IgD-negative memory B cell (primary cell): ENCODE measurements around the gene RASSF4. TPM values are rescaled to one million over a fixed set of nuclear protein-coding genes. Genes with fewer than 3 reads are reported as not detected.

Experiments
- H3K27ac Mint-ChIP-seq, 3 donors: one replicate each; pipeline ENCODE4 v1.8.0; 2020 to 2022; ENCODE audit warnings: mild to moderate bottlenecking in 3 of 3, mixed read lengths in 3 of 3, moderate library complexity in 1 of 3
- H3K27me3 Mint-ChIP-seq: one replicate; pipeline ENCODE4 v1.8.0; 2021; ENCODE audit warnings: mixed read lengths
- H3K36me3 Mint-ChIP-seq: one replicate; pipeline ENCODE4 v1.8.0; 2020; ENCODE audit warnings: mild to moderate bottlenecking, mixed read lengths
- H3K4me1 Mint-ChIP-seq, 3 donors: one replicate each; pipeline ENCODE4 v1.8.0; 2020 to 2022; ENCODE audit warnings: mixed read lengths in 3 of 3, mild to moderate bottlenecking in 1 of 3
- H3K4me3 Mint-ChIP-seq, 4 donors: one replicate each; pipeline ENCODE4 v1.8.0; 2020 to 2022; ENCODE audit warnings: mild to moderate bottlenecking in 4 of 4, mixed read lengths in 4 of 4, moderate library complexity in 3 of 4
- H3K9me3 Mint-ChIP-seq, 3 donors: one replicate each; pipeline ENCODE4 v1.8.0; 2020 to 2021; ENCODE audit warnings: mixed read lengths in 3 of 3, mild to moderate bottlenecking in 1 of 3
- polyA plus RNA-seq: library from polyadenylated mRNA; unstranded; fragments of 300-500 nt; fragmentation: Illumina TruSeq; gene quantifications from one replicate; pipeline ENCODE4 v1.2.3, GENCODE V29; 2021

RASSF4 gene
- polyA plus RNA-seq, 1 donor from 2014 or later = 0.69 TPM

GRCh38 chr10:44933451-44934321 lies 25.9 kb upstream of the RASSF4 start:
- H3K9me3 Mint-ChIP-seq = peaks cover 0 to 2% (median 0%) of the 10 kb centered on the region in 3 donors
- H3K4me3 Mint-ChIP-seq = no peak overlapping the region
- no peaks in the 10 kb centered on the region for H3K36me3 Mint-ChIP-seq
- no peaks in the 10 kb centered on the region for H3K27me3 Mint-ChIP-seq
- H3K4me1 Mint-ChIP-seq = no peaks in the 10 kb centered on the region
- no peak overlapping the region for H3K27ac Mint-ChIP-seq

DNA sequence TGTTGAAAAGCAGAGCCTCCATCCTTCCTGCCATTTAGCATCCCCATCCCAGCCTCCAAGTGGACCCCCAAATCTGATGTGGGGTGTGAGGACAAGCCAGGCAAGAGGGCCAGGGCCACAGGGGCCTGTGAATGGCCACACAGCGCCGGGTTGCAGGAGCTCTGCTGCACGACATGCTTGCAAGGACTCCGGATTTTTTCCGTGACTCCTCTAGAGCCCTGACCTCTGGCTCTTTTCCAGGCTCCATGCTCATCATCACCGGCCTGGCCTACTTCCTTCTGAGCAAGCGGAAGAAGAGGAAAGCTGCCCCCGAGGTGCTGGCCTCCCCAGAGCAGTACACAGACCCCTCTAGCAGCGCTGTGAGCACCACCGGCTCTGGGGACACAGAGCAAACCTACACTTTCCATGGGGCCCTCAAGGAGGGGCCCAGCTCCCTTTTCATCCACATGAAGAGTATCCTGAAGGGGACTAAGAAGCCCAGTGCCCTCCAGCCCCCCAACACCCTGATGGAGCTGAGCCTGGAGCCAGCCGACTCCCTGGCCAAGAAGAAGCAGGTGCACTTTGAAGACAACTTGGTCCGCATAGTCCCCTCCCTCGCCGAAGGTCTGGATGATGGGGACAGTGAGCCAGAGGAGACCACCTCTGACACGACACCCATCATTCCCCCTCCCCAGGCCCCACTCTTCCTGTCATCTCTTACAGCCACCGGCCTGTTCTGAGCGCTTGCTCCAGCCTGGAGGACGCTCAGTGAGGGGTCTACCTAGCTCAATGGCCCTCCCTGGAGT lies 25.0 kb upstream of the RASSF4 start:
- no peaks in the 10 kb centered on the region for H3K27me3 Mint-ChIP-seq
- no peak overlapping the region for H3K27ac Mint-ChIP-seq
- H3K4me3 Mint-ChIP-seq = no peak overlapping the region
- no peaks in the 10 kb centered on the region for H3K36me3 Mint-ChIP-seq
- peaks cover 0 to 2% (median 0%) of the 10 kb centered on the region in 3 donors for H3K9me3 Mint-ChIP-seq
- H3K4me1 Mint-ChIP-seq = no peaks in the 10 kb centered on the region

DNA sequence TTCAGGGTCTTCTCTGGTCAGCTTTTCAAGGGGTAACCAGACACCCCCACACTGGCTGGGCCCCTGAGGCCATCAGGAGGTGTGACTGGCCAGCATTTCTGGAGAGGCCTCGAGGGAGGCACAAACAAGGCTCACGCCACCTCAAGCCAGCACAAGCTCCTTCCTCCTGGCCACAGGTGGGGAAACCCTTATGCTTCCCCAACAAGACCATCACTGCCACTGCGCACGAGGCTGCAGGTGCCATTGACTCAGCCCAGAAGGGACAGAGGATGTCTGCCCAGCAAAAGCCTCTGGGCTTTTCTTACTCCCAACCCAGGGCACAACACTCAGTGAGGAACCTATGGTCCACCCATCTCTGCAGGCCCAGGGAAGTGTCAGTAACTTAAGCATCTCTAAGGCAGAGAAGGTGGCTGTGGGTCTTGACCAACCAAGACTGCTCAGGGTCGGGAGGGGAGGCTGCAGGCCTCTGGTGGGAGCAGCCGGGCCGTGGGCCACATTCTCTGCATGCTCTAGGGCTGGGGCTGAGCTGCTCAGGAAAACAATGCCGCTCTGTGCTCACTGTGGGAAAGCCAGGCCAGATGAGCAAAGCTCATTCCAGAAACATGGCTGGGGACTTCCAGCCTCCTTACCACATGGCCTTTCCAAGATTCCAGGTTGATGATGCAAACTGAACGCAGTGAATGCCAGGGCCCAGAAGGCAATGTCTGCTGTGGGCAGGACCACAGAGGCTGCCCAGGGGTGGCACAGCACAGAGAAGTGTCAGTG lies 24.2 kb upstream of the RASSF4 start:
- H3K9me3 Mint-ChIP-seq = peaks cover 0 to 4% (median 2%) of the 10 kb centered on the region in 3 donors
- no peaks in the 10 kb centered on the region for H3K27me3 Mint-ChIP-seq
- no peak overlapping the region for H3K4me3 Mint-ChIP-seq
- no peak overlapping the region for H3K27ac Mint-ChIP-seq
- H3K4me1 Mint-ChIP-seq = no peaks in the 10 kb centered on the region
- no peaks in the 10 kb centered on the region for H3K36me3 Mint-ChIP-seq

DNA sequence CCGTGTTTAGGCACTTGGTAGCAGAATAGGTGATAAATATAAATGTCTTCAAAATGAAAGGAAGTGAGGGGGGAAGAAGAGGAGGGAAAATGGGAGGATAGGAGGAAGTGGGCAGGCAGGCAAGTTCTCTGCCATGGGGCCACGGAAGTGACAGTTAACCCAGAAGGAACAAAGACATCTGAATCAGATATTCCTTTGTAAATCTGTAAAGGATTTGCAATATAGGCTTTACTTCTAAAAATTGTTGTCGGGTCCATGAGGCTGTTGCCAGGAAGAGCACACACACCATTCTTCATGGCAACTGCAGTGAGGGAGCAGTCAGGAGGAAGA lies 23.7 kb upstream of the RASSF4 start:
- H3K4me1 Mint-ChIP-seq = no peaks in the 10 kb centered on the region
- no peak overlapping the region for H3K27ac Mint-ChIP-seq
- peaks cover 0 to 4% (median 2%) of the 10 kb centered on the region in 3 donors for H3K9me3 Mint-ChIP-seq
- no peak overlapping the region for H3K4me3 Mint-ChIP-seq
- no peaks in the 10 kb centered on the region for H3K36me3 Mint-ChIP-seq
- H3K27me3 Mint-ChIP-seq = no peaks in the 10 kb centered on the region

DNA sequence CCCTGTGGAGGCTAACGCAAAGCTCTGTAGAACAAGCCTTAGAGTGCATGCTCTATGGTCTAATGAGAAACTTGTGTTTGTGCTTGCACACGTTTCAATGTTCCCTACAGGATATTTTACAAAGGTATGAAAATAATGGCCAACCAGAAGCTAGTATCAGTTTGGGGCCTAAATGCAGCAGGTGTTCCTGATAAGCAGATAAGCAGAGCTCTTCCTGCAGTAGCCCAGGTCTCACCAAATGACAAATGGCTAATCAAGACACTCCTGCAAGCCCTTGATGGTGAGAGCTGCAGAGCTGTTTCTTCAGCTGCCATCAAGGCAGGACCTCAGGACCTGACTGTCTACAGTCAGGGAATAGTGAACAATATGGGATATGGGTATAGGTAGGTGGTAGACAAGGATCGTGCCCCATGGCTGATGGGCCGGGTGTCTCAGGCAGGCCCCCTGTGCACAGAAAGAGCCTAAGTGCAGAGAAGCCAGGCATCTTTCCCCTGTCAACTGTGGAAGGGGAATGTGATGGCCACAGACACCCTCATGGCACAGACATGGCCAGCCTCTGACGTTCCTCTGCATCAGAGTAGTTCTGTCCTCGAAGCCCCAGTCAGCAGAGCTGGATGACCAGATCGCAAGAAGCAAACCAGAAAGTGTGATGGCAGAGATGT lies 23.2 kb upstream of the RASSF4 start:
- H3K36me3 Mint-ChIP-seq = no peaks in the 10 kb centered on the region
- H3K27ac Mint-ChIP-seq = peak overlapping the region in 1 of 3 donors; percentile 71
- peaks cover under 1 to 5% (median 4%) of the 10 kb centered on the region in 3 donors for H3K9me3 Mint-ChIP-seq
- no peaks in the 10 kb centered on the region for H3K4me1 Mint-ChIP-seq
- no peak overlapping the region for H3K4me3 Mint-ChIP-seq
- H3K27me3 Mint-ChIP-seq = no peaks in the 10 kb centered on the region

- no peaks in the 10 kb centered on the region for H3K36me3 Mint-ChIP-seq
- H3K4me3 Mint-ChIP-seq = no peak overlapping the region
- peaks cover 4 to 6% (median 5%) of the 10 kb centered on the region in 3 donors for H3K9me3 Mint-ChIP-seq
- H3K27ac Mint-ChIP-seq = peak overlapping the region in 1 of 3 donors; percentile 11
- H3K4me1 Mint-ChIP-seq = no peaks in the 10 kb centered on the region
- no peaks in the 10 kb centered on the region for H3K27me3 Mint-ChIP-seq
Measured at GRCh38 chr10:44937196-44938005, 22.2 kb upstream of the RASSF4 start.

GRCh38 chr10:44938956-44939355 lies 20.6 kb upstream of the RASSF4 start:
- Mint-ChIP-seq H3K27ac (peak overlapping the region in 1 of 3 donors; percentile 3), H3K4me3 (no peak overlapping the region), H3K27me3 (no peaks in the 10 kb centered on the region), H3K4me1 (no peaks in the 10 kb centered on the region), H3K9me3 (peaks cover 4 to 6% (median 5%) of the 10 kb centered on the region in 3 donors), H3K36me3 (no peaks in the 10 kb centered on the region)

GRCh38 chr10:44939691-44940401 lies 19.8 kb upstream of the RASSF4 start:
- H3K4me1 Mint-ChIP-seq = no peaks in the 10 kb centered on the region
- peaks cover 7 to 14% (median 12%) of the 10 kb centered on the region in 3 donors for H3K9me3 Mint-ChIP-seq
- no peaks in the 10 kb centered on the region for H3K36me3 Mint-ChIP-seq
- H3K27ac Mint-ChIP-seq = no peak overlapping the region
- no peak overlapping the region for H3K4me3 Mint-ChIP-seq
- no peaks in the 10 kb centered on the region for H3K27me3 Mint-ChIP-seq

- no peaks in the 10 kb centered on the region for H3K36me3 Mint-ChIP-seq
- H3K27me3 Mint-ChIP-seq = peaks cover 4% of the 10 kb centered on the region
- peaks cover 14 to 23% (median 16%) of the 10 kb centered on the region in 3 donors for H3K4me1 Mint-ChIP-seq
- no peak overlapping the region for H3K27ac Mint-ChIP-seq
- H3K9me3 Mint-ChIP-seq = peaks cover 5 to 24% (median 15%) of the 10 kb centered on the region in 3 donors
- H3K4me3 Mint-ChIP-seq = peak overlapping the region in 1 of 4 donors; percentile 3
Measured at GRCh38 chr10:44944354-44944753, 15.2 kb upstream of the RASSF4 start.

DNA sequence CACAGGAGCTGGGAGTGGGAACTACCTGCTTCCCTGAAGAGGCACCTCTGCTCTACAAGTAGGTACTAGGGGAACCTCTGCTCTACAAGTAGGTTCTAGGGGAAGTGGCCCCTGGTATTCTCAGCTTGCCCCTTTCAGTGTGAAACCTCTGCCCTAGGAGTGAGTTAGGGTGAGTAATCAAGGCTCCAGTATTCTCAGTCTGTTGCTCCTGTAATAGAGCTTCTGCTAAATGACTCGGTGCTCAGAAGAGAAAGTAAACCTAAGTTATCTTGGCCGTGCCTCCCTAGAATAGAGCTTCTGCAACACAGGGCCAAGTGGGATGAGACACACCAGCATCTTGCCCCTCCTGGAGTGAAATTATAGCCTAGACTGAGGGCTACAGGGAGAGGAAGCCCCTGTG lies 13.4 kb upstream of the RASSF4 start:
- peaks cover 16 to 28% (median 17%) of the 10 kb centered on the region in 3 donors for H3K4me1 Mint-ChIP-seq
- H3K36me3 Mint-ChIP-seq = no peaks in the 10 kb centered on the region
- peaks cover 2 to 24% (median 12%) of the 10 kb centered on the region in 3 donors for H3K9me3 Mint-ChIP-seq
- H3K27me3 Mint-ChIP-seq = peaks cover 4% of the 10 kb centered on the region
- no peak overlapping the region for H3K27ac Mint-ChIP-seq
- H3K4me3 Mint-ChIP-seq = no peak overlapping the region

DNA sequence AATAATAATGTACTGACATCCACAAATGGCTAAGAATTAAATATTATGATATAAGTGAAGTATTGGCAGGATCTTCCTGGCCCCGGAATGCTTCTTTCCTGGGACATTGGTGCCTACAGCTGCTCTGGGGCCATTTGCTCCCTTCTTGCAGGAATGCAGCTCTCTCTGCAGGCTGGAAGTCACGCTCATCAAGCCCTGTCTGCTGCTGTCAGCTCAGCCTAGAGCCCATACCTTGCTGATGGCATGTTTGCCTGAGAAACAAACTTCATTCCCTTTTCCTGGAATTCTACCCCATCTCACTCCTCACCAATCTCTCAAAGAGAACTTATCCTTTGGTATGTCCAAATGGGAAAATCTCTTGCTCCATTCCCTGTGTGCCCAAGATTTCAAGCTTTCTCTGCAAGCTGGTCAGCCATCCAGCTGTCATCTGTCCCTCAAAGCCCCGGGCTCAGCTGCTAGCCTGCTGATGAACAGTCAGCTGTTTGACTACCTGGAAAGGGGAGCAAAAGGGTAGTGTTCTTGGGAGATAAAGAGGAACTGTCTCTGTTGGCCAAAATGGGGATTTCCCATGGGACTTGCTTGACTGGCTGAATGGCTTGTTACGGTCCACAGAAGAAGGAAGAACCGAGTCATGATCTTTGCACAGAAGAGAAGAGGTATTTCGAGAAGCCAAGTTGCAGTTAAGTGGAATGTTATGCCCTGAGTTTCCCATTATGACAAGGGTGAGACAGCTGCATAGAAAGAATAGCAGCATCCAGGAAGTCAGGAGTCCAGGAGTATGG lies 12.0 kb upstream of the RASSF4 start:
- Mint-ChIP-seq H3K9me3 (peaks cover 1 to 18% (median 12%) of the 10 kb centered on the region in 3 donors), H3K4me3 (peak overlapping the region in 2 of 4 donors; percentile 4 to 39), H3K27me3 (peaks cover 4% of the 10 kb centered on the region), H3K36me3 (no peaks in the 10 kb centered on the region), H3K4me1 (peaks cover 18 to 28% (median 19%) of the 10 kb centered on the region in 3 donors), H3K27ac (peak overlapping the region in 1 of 3 donors; percentile 68)

DNA sequence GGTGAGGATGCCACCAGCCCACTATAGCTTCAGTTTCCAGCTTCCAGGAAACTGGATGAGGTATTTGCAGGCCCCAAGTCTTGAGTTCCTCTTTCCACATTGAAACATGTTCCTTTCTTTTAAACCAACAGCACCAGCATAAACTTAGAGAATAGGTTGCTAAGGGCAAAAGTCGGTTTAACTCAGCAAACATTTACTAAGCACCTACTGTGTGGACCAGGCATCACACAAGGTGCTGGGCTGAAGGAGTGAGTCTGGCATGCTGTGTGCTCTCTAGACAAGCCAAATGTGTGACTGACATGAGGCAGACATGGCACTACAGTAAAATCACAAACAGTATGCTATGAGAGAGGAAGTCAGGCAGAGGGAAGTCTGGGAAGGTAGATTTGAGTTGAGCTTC lies 11.0 kb upstream of the RASSF4 start:
- Mint-ChIP-seq H3K36me3 (no peaks in the 10 kb centered on the region), H3K27me3 (peaks cover 4% of the 10 kb centered on the region), H3K27ac (no peak overlapping the region), H3K9me3 (peaks cover 1 to 18% (median 12%) of the 10 kb centered on the region in 3 donors), H3K4me1 (peaks cover 18 to 28% (median 19%) of the 10 kb centered on the region in 3 donors), H3K4me3 (peak overlapping the region in 1 of 4 donors; percentile 43)
